ENCODE results near the gene HMCN2. TPM values are rescaled to one million over a fixed set of nuclear protein-coding genes. Genes with fewer than 3 reads are reported as not detected.

Gene HMCN2
- total and polyA plus RNA-seq, 2 of the 4 experiments (the other 2 are of a cell fraction) = 0.02 TPM; not detected in 1

DNA sequence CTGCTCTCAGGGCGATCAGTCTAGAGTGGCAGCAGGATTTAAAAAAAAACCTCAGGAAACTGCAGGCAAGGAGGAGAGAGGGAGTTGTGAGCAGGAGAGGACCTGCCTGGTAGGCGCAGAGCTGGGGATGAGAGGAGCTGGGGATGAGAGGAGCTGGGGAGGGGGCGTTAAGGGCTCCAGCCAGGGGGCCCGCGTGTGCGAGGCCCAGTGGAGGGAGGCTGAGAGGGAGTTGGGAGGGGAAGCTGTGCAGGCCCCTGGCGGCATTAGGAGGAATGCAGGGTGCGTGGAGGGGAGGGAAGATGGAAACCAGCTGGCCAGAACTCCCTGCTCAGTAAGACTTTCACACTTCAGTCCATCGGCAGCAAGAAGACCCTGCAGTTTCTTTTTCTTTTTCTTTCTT is 45.2 kb upstream of the HMCN2 start:
- Histone ChIP-seq H2BK120ac (ENCODE audit: low read depth, low read length) (no peak overlapping the region), H2BK5ac (ENCODE audit: low read depth, low read length, poor library complexity, severe bottlenecking) (no peak overlapping the region), H3K9me3 (ENCODE audit: control insufficient read depth, insufficient read depth, low read length) (no peaks in the 10 kb centered on the region), H2AK9ac (replicated peaks; ENCODE audit: low read depth, low read length, poor library complexity) (peak overlapping the region; percentile 2), H2BK15ac (ENCODE audit: low read depth, low read length) (no peak overlapping the region), H3K79me1 (ENCODE audit: low read depth in 1 of 2, low read length in 2 of 2) (peaks cover 23 to 55% of the 10 kb centered on the region in 2 experiments), H2BK20ac (ENCODE audit: low read depth, low read length) (no peak overlapping the region), H3K9ac (ENCODE audit: low read depth, low read length) (peak overlapping the region; percentile 8; the same call in 1 of the 2 replicates), H4K5ac (ENCODE audit: low read depth, low read length) (peak overlapping the region; percentile 45; the same call in 1 of the 2 replicates), H3K27ac (ENCODE audit: insufficient read depth, low read length) (peak overlapping the region; percentile 72; the same call in 1 of the 2 replicates), H3K4me3 (ENCODE audit: insufficient read depth, low read depth, low read length) (no peak overlapping the region), H3K18ac (ENCODE audit: low read depth, low read length) (no peak overlapping the region; the same call in 1 of the 2 replicates), H3K23ac (ENCODE audit: low read depth, low read length) (no peak overlapping the region), H2AK5ac (ENCODE audit: low read depth, low read length) (peak overlapping the region; percentile 20; the same call in 1 of the 2 replicates), H3K27me3 (ENCODE audit: control insufficient read depth, insufficient read depth, low read length) (no peaks in the 10 kb centered on the region), H2AFZ (replicated peaks; ENCODE audit: low read length, poor library complexity) (peak overlapping the region; percentile 84), H4K20me1 (ENCODE audit: insufficient read depth, low read length) (peaks cover 16% of the 10 kb centered on the region), H4K91ac (ENCODE audit: insufficient read depth, low read depth, low read length) (peak overlapping the region; percentile 3; the same call in 1 of the 2 replicates), H3K36me3 (ENCODE audit: control insufficient read depth, insufficient read depth, low read length) (peaks cover 20% of the 10 kb centered on the region), H3K56ac (ENCODE audit: extremely low read depth, insufficient read depth, low read length) (peak overlapping the region; percentile 16; the same call in 1 of the 2 replicates), H3K9me1 (ENCODE audit: insufficient read depth, low read length) (peaks cover 7% of the 10 kb centered on the region), H3K4me2 (ENCODE audit: low read depth, low read length) (peak overlapping the region; percentile 36; the same call in 1 of the 2 replicates), H3K4ac (ENCODE audit: low read depth, low read length) (no peak overlapping the region), H3K14ac (replicated peaks; ENCODE audit: low read depth, low read length) (0 out of 2 replicates have a peak overlapping the region, but pooled peaks have one; percentile 5), H3K4me1 (ENCODE audit: control insufficient read depth, insufficient read depth, low read length) (peaks cover 16% of the 10 kb centered on the region), H4K8ac (ENCODE audit: low read depth in 2 of 2, low read length in 2 of 2) (peak overlapping the region in 1 of 2 experiments; percentile 3; a peak in 1 of 4 replicates)
- ChIA-PET POLR2A (ENCODE audit: unreplicated experiment) (no interaction called here), CTCF (interaction anchor here (0.7 to 0.8 kb wide), 2 partner anchors 9 to 15 kb away, joined by 3 to 5 read pairs; no protein-coding TSS in a partner anchor)
- no TSS peak for BruUV-seq (replicated peaks)
- DNase-seq (peak; percentile 72), ATAC-seq (ENCODE audit: low read depth) (peak; percentile 93)
- intact Hi-C loops (cut with micrococcal nuclease) (loop anchor here (5.0 kb wide), 1 partner anchor 38 kb away; no protein-coding TSS in a partner anchor), dilution Hi-C loops (cut with HindIII; ENCODE audit: low sequenced_read_pairs, unreplicated experiment) (no loop called here), in situ Hi-C loops (cut with MboI; ENCODE audit: low sequenced_read_pairs) (no loop called here)
- 14% methylated on average over 1 of the region's 9 CpGs; no CpG with 5 or more reads in 1 of the 2 experiments for WGBS, 2 experiments (ENCODE audit: extremely low coverage in 2 of 2, insufficient read length in 1 of 2)
- TF ChIP-seq RAD21 (IDR thresholded peaks at IDR 0.05; ENCODE audit: low read length) (0 out of 2 replicates have a peak, but pooled peaks have one; percentile 33), MAZ (IDR thresholded peaks at IDR 0.05; ENCODE audit: borderline replicate concordance, low read depth, low read length) (peak; percentile 56; the same call in 1 of the 2 replicates), BHLHE40 (IDR thresholded peaks at IDR 0.05; ENCODE audit: low read depth, low read length) (no peak), POLR2A (IDR thresholded peaks at IDR 0.05; ENCODE audit: low read depth, low read length) (no peak), NFE2L2 (IDR thresholded peaks at IDR 0.05; ENCODE audit: low read depth, low read length) (no peak), RCOR1 (IDR thresholded peaks at IDR 0.05; ENCODE audit: insufficient replicate concordance, low read length) (no peak), FOS (IDR thresholded peaks at IDR 0.05; ENCODE audit: low read depth, low read length) (no peak), RFX5 (IDR thresholded peaks at IDR 0.05; ENCODE audit: low read depth, low read length) (no peak), MXI1 (IDR thresholded peaks at IDR 0.05; ENCODE audit: borderline replicate concordance, low read depth, low read length) (no peak), SMC3 (IDR thresholded peaks at IDR 0.05; ENCODE audit: low read depth, low read length) (no peak)
- TF ChIP-seq, protein P1, sequence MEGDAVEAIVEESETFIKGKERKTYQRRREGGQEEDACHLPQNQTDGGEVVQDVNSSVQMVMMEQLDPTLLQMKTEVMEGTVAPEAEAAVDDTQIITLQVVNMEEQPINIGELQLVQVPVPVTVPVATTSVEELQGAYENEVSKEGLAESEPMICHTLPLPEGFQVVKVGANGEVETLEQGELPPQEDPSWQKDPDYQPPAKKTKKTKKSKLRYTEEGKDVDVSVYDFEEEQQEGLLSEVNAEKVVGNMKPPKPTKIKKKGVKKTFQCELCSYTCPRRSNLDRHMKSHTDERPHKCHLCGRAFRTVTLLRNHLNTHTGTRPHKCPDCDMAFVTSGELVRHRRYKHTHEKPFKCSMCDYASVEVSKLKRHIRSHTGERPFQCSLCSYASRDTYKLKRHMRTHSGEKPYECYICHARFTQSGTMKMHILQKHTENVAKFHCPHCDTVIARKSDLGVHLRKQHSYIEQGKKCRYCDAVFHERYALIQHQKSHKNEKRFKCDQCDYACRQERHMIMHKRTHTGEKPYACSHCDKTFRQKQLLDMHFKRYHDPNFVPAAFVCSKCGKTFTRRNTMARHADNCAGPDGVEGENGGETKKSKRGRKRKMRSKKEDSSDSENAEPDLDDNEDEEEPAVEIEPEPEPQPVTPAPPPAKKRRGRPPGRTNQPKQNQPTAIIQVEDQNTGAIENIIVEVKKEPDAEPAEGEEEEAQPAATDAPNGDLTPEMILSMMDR (conservative IDR thresholded peaks at IDR 0.05; ENCODE audit: low read depth, low read length) = peak; percentile 34
- TF ChIP-seq, protein P2, sequence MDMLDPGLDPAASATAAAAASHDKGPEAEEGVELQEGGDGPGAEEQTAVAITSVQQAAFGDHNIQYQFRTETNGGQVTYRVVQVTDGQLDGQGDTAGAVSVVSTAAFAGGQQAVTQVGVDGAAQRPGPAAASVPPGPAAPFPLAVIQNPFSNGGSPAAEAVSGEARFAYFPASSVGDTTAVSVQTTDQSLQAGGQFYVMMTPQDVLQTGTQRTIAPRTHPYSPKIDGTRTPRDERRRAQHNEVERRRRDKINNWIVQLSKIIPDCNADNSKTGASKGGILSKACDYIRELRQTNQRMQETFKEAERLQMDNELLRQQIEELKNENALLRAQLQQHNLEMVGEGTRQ (IDR thresholded peaks at IDR 0.05; ENCODE audit: low read depth, low read length) = no peak
